Skeletal muscle satellite cell (primary cell): ENCODE measurements around the gene SCAF8.

Source experiments
- H3K27me3 ChIP-seq: 2 replicates; pipeline ENCODE4 v1.7.0; 2013; ENCODE audit warnings: low read length; ENCODE audit not compliant: control insufficient read depth, insufficient read depth
- H3K36me3 ChIP-seq: 2 replicates; pipeline ENCODE4 v1.7.0; 2013; ENCODE audit warnings: mild to moderate bottlenecking, control low read depth, low read length; ENCODE audit not compliant: insufficient read depth
- H3K4me1 ChIP-seq: 2 replicates; pipeline ENCODE4 v1.7.0; 2013; ENCODE audit warnings: low read length; ENCODE audit not compliant: control insufficient read depth, insufficient read depth
- H3K4me2 ChIP-seq: 2 replicates; pipeline ENCODE4 v1.7.0; 2013; ENCODE audit warnings: mild to moderate bottlenecking, low read length
- H3K4me3 ChIP-seq: 2 replicates; pipeline ENCODE4 v1.7.0; 2013; ENCODE audit warnings: low read length
- H3K9ac ChIP-seq: 2 replicates; pipeline ENCODE4 v1.7.0; 2013; ENCODE audit warnings: mild to moderate bottlenecking, low read depth, low read length, moderate library complexity
- H3K9me3 ChIP-seq: replicated peaks from 2 replicates; pipeline ENCODE4 v1.7.0; 2013; ENCODE audit warnings: mild to moderate bottlenecking, control low read depth, low read length

Gene SCAF8

GRCh38 chr6:154847318-154847717, 114.1 kb downstream of the SCAF8 start:
- Histone ChIP-seq H3K36me3 (no peaks in the 10 kb centered on the region), H3K27me3 (no peaks in the 10 kb centered on the region), H3K4me1 (peaks cover 5% of the 10 kb centered on the region), H3K4me2 (no peak overlapping the region), H3K9me3 (no peaks in the 10 kb centered on the region), H3K9ac (no peak overlapping the region), H3K4me3 (no peak overlapping the region)

GRCh38 chr6:154848580-154848979, 115.4 kb downstream of the SCAF8 start:
- no peak overlapping the region for H3K4me3 ChIP-seq
- H3K36me3 ChIP-seq: no peaks in the 10 kb centered on the region
- H3K9ac ChIP-seq: no peak overlapping the region
- H3K9me3 ChIP-seq: no peaks in the 10 kb centered on the region
- H3K4me2 ChIP-seq: no peak overlapping the region
- no peaks in the 10 kb centered on the region for H3K27me3 ChIP-seq
- peaks cover 8% of the 10 kb centered on the region for H3K4me1 ChIP-seq

DNA sequence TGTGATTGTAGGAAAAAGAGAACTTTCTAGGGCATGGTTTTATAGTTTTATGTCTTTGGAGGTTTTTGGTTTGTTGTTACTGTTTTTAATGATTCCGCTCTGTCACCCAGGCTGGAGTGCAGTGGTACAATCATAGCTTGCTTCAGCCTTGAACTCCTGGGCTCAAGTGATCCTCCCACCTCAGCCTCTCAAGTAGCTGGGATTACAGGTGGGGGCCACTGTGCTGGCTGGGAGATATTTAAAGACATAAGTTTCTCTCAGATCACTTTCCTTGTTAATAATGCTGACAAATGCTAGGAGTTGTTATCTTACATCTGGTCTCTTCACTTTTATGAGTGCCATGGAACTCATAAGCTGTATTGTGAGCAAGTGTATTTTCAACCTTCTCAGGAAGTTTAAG, 116.3 kb downstream of the SCAF8 start:
- no peaks in the 10 kb centered on the region for H3K9me3 ChIP-seq
- H3K9ac ChIP-seq: no peak overlapping the region
- H3K27me3 ChIP-seq: no peaks in the 10 kb centered on the region
- no peak overlapping the region for H3K4me2 ChIP-seq
- peaks cover 8% of the 10 kb centered on the region for H3K4me1 ChIP-seq
- H3K36me3 ChIP-seq: no peaks in the 10 kb centered on the region
- no peak overlapping the region for H3K4me3 ChIP-seq

- Histone ChIP-seq H3K4me1 (peaks cover 8% of the 10 kb centered on the region), H3K4me2 (no peak overlapping the region), H3K9ac (no peak overlapping the region), H3K27me3 (no peaks in the 10 kb centered on the region), H3K9me3 (no peaks in the 10 kb centered on the region), H3K4me3 (no peak overlapping the region), H3K36me3 (no peaks in the 10 kb centered on the region)
Observed at GRCh38 chr6:154852687-154853086, 119.5 kb downstream of the SCAF8 start.

GRCh38 chr6:154857529-154857928, 124.3 kb downstream of the SCAF8 start:
- Histone ChIP-seq H3K9ac (no peak overlapping the region), H3K4me1 (peaks cover 1% of the 10 kb centered on the region), H3K9me3 (no peaks in the 10 kb centered on the region), H3K36me3 (no peaks in the 10 kb centered on the region), H3K4me3 (no peak overlapping the region), H3K4me2 (no peak overlapping the region), H3K27me3 (no peaks in the 10 kb centered on the region)

DNA sequence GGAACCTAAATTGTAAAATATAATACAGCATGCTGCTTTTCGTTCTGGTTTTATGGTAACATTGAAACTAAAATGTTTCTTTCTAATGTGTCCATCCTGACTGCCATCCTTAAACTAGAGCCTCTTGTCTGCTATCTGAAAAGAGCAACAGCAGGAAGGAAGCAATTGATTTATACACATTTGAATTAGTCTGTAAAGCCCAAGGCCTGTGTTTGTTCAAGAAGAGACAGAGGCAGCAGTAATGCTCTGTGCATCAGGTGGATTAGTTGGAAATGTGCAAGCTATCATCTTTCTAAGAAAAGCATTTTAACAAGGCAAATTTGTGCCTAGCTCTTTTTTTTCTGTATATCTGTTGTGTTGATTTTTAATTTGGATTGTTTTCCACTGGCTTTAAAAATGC, 128.6 kb downstream of the SCAF8 start:
- no peak overlapping the region for H3K9ac ChIP-seq
- no peaks in the 10 kb centered on the region for H3K36me3 ChIP-seq
- H3K4me1 ChIP-seq: peaks cover 9% of the 10 kb centered on the region
- H3K4me3 ChIP-seq: no peak overlapping the region
- H3K4me2 ChIP-seq: no peak overlapping the region
- no peaks in the 10 kb centered on the region for H3K27me3 ChIP-seq
- H3K9me3 ChIP-seq: no peaks in the 10 kb centered on the region

- Histone ChIP-seq H3K9ac (no peak overlapping the region), H3K4me2 (no peak overlapping the region), H3K4me1 (peaks cover 9% of the 10 kb centered on the region), H3K4me3 (no peak overlapping the region), H3K9me3 (no peaks in the 10 kb centered on the region), H3K36me3 (no peaks in the 10 kb centered on the region), H3K27me3 (no peaks in the 10 kb centered on the region)
Observed at GRCh38 chr6:154862536-154862935, 129.3 kb downstream of the SCAF8 start.

DNA sequence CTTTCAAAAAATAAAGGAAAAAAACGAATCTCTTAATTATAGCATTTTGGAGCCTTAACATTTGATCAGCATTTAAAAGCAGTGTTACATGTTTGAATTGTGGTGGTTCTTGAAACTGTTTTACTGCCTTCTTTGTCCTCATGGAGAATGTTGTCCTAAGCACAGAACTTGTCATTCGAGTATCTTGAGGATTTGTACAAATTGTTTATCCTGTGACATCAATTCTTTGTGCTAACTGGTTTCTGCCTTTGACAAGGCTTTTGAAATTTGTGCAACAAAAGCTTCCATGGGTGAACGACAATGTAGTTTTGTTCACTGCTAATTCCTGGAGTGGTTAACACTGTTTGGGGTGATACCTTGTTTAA, 130.8 kb downstream of the SCAF8 start:
- H3K27me3 ChIP-seq: no peaks in the 10 kb centered on the region

GRCh38 chr6:154865291-154865690, 132.1 kb downstream of the SCAF8 start:
- Histone ChIP-seq H3K36me3 (no peaks in the 10 kb centered on the region), H3K4me1 (peaks cover 17% of the 10 kb centered on the region)

More for the DNA sequence above, 130.8 kb downstream of the SCAF8 start:
- no peaks in the 10 kb centered on the region for H3K36me3 ChIP-seq
- no peak overlapping the region for H3K9ac ChIP-seq
- H3K4me1 ChIP-seq: peaks cover 10% of the 10 kb centered on the region
- no peaks in the 10 kb centered on the region for H3K9me3 ChIP-seq
- no peak overlapping the region for H3K4me3 ChIP-seq
- no peak overlapping the region for H3K4me2 ChIP-seq

DNA sequence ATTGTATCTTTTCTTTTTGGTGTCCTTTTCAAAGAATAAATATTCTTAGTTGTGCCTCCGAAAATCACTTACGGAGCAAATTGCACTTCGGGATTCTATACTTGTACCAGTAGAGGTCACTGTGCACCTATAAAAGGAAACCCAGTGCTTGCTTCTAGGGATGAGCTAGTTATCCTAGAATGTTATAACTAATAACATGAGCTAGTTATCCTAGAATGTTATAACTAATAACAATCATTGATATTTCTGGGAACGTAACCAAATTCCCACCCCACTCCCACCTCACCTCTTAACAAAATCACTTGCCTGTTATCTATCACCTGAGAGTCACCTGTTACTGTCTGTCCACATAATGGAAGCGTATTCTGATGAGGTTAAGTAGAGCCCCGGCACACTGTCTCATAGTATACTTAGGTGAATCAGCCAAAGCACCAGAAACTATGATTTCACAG, 135.0 kb downstream of the SCAF8 start:
- Histone ChIP-seq H3K4me2 (no peak overlapping the region), H3K9me3 (no peaks in the 10 kb centered on the region), H3K9ac (no peak overlapping the region), H3K4me3 (no peak overlapping the region), H3K4me1 (peaks cover 17% of the 10 kb centered on the region), H3K27me3 (no peaks in the 10 kb centered on the region), H3K36me3 (no peaks in the 10 kb centered on the region)

More at GRCh38 chr6:154865291-154865690, 132.1 kb downstream of the SCAF8 start:
- H3K9ac ChIP-seq: no peak overlapping the region
- H3K4me2 ChIP-seq: no peak overlapping the region
- H3K9me3 ChIP-seq: no peaks in the 10 kb centered on the region
- H3K27me3 ChIP-seq: no peaks in the 10 kb centered on the region
- no peak overlapping the region for H3K4me3 ChIP-seq

DNA sequence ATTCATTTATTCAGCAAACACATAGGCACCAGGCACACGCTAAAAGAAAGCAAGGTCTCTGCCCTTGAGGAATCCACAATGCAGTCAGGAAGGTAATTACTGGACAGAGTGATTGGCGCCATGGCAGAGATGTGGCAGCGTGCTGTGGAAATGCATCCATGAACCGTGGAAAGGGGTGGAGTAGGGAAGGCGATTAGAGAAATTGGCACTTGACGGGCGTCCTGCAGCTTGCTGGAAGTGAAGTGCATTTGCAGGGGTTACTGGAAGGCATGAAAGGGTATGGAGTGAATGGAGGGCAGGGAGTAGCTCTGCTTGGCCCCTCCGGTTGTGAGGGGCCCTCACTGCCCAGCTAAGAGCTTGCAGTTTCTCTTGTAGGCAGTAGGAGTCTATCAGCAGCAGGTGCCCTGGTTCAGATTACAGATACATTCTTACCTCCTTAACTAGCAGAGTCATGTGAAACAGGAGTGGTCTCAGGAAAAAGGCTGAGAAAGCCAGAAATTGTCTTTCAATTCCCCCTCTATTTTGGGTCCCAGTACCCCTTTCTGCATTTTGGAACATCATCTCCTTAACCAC, 139.4 kb downstream of the SCAF8 start:
- Histone ChIP-seq H3K9ac (no peak overlapping the region), H3K36me3 (no peaks in the 10 kb centered on the region), H3K4me2 (no peak overlapping the region), H3K4me1 (peaks cover 8% of the 10 kb centered on the region), H3K27me3 (no peaks in the 10 kb centered on the region), H3K9me3 (no peaks in the 10 kb centered on the region), H3K4me3 (no peak overlapping the region)

DNA sequence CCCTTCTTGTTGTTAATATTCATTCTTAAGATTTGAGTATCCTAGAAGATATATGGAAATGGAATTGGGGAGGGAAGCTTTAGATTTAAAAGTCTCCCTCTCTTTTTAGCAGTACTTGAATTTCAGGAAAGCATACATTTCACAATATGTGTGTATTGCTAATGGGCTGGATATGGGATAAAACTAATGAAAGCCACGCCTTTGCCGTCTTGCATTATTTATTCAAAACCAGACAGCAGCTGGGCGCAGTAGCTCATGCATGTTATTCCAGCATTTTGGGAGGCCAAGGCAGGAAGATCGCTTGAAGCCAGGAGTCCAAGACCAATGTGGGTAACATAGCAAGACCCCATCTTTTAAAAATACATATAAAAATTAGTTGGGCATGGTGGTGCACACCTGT, 140.3 kb downstream of the SCAF8 start:
- no peak overlapping the region for H3K4me2 ChIP-seq
- H3K27me3 ChIP-seq: no peaks in the 10 kb centered on the region
- no peaks in the 10 kb centered on the region for H3K36me3 ChIP-seq
- no peak overlapping the region for H3K4me3 ChIP-seq
- no peak overlapping the region for H3K9ac ChIP-seq
- peaks cover 8% of the 10 kb centered on the region for H3K4me1 ChIP-seq
- no peaks in the 10 kb centered on the region for H3K9me3 ChIP-seq
